Activated CD4-positive, alpha-beta T cell treated with anti-CD3 and anti-CD28 coated beads, Interleukin-10, Interleukin-2, amounts not matched to agents 100 ng/mL and 50 ng/mL, durations not matched to agents 16 hours and 8 hours (primary cell): ENCODE data around the gene GALNT12.

Source experiments
- DNase-seq: peaks from one replicate; pipeline ENCODE4 v3.0.0-alpha.2; 2020

The GALNT12 gene

GRCh38 chr9:98882569-98882923, 75.1 kb downstream of the GALNT12 start:
- DNase-seq, result no peak

- no peak for DNase-seq
Observed at GRCh38 chr9:98883276-98883675, 75.8 kb downstream of the GALNT12 start.

GRCh38 chr9:98884849-98885248, 77.4 kb downstream of the GALNT12 start:
- DNase-seq, result no peak

- no peak for DNase-seq
Observed at GRCh38 chr9:98885575-98886295, 78.3 kb downstream of the GALNT12 start.

GRCh38 chr9:98886691-98887229, 79.3 kb downstream of the GALNT12 start:
- no peak for DNase-seq

GRCh38 chr9:98887918-98888510, 80.5 kb downstream of the GALNT12 start:
- no peak for DNase-seq

- DNase-seq, result no peak
Observed at GRCh38 chr9:98888801-98889421, 81.4 kb downstream of the GALNT12 start.

GRCh38 chr9:98890256-98890655, 82.8 kb downstream of the GALNT12 start:
- DNase-seq, result no peak

GRCh38 chr9:98892288-98892687, 84.8 kb downstream of the GALNT12 start:
- no peak for DNase-seq

GRCh38 chr9:98892690-98893089, 85.2 kb downstream of the GALNT12 start:
- no peak for DNase-seq

GRCh38 chr9:98894171-98894570, 86.7 kb downstream of the GALNT12 start:
- no peak for DNase-seq

- no peak for DNase-seq
Observed at GRCh38 chr9:98894761-98895160, 87.3 kb downstream of the GALNT12 start.

- DNase-seq, result no peak
Observed at GRCh38 chr9:98896632-98897031, 89.2 kb downstream of the GALNT12 start.

- DNase-seq, result no peak
Observed at GRCh38 chr9:98897745-98898144, 90.3 kb downstream of the GALNT12 start.

GRCh38 chr9:98899408-98900056, 92.1 kb downstream of the GALNT12 start:
- DNase-seq, result no peak
